ENCODE measurements around the gene TLCD4.
"Not testable (repeated sequence)": the region's sequence is repeated elsewhere in the genome, so short reads cannot be mapped to it uniquely, and the experiment has no call there.

The TLCD4 gene

GRCh38 chr1:95117207-95118066, at the start of gene TLCD4:
TSS of gene TLCD4 (plus strand) at chr1:95117355. CDS start at chr1:95143902, 26,547 bp downstream.
- no peak for FAIRE-seq

GRCh38 chr1:95067568-95067967, 49.6 kb upstream of the TLCD4 start:
- FAIRE-seq: no peak

- no peak for FAIRE-seq
These were observed 48.0 kb upstream of the TLCD4 start for GRCh38 chr1:95068956-95069709.

DNA sequence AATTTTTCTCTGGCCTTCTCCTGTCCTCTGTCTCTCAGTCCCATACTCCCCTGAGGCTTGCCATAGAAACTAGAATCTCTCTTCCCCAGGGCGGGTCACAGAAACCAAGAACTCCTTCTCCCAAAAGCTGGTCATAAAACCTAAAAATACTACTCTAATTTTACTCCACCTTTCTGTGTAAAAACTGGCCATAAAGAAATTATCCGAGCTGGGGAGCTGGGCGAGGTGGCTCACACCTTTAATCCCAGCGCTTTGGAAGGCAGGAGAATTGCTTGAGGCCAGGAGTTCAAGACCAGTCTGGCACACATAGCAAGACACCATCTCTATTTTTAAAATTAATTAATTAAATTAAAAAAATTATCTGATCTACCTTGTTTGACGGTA, 47.5 kb upstream of the TLCD4 start:
- no peak for FAIRE-seq

DNA sequence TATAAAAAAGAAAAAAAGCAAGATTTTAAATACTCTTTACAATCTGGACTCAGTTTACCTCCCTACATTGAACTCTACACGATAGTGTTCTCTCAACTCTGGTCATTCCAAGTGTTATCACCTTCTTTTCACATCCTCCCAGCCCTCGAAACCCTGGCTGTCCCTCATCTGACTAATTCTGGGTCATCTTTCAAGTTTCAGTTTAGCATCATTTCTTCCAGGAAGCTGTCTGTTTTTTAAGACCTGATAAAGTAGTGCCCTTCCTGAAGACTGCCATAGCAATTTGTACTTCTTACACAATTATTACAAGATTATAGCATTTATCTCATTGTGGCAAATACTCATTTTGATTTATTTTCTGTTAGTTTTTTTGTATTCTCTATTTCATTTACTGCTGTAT, 45.6 kb upstream of the TLCD4 start:
- FAIRE-seq: no peak

DNA sequence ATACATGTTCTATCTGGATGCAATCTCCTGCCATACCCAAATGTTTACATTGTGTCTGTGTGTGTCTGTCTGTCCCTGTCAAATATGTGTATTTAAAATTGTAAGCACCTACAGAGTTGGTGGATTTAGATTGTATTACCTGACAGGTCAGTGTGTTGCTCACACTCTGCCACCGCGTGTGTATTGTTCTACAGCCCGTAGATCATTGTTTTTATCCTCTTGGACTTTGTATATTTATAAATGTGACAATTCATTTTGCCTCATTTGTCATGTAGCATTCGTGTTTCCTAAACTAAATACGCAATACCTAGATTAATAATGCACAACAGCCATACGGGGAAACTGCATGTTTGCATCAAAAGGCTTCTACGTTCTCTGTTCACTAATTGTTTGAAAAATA, 45.0 kb upstream of the TLCD4 start:
- no peak for FAIRE-seq

DNA sequence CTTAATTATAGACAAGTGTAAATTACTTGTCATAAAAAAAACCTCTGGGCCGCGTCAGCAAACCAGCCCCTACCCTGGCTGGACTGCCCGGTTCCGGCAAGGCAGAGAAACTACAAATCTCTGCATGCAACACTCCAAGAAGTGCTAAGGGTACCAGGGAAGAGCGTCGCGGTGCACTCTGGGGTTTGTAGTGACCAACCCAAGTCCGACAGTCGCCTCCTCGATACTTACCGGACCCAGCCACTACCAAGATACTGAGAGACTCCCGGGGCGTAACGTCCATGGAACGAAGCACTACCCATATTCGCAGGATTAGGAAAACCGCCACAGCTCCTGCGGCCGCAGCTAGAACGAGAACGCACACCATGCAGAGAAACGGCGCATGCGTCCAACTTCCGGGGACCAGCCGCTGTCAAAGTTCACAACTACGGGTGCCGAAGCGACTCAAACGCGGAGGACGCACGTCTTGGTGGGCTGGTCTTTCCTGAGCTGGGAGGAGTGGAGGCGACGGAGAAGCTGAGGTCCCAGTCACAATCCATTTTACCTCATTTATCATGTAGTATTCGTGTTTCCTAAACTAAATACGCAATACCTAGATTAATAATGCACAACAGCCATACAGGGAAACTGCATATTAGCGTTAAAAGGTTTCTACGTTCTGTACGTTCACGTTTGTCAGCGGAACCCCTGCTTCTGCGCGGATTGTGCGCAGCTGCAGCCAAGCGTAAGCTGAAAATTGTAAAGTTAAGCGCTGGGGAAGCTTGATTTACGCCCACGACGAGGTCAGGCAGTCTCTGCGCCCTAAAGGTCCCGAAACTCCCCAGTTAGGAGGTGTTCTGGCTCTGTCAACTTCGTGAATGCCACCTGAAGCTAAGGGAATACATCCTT, 44.4 kb upstream of the TLCD4 start, which contains the start of gene ALG14:
Gene ALG14, minus strand, starts transcription at position 420 of the 888 bp plus-strand sequence. Its CDS starts 53 bp downstream, at position 367.
- peak; percentile 83 for FAIRE-seq

DNA sequence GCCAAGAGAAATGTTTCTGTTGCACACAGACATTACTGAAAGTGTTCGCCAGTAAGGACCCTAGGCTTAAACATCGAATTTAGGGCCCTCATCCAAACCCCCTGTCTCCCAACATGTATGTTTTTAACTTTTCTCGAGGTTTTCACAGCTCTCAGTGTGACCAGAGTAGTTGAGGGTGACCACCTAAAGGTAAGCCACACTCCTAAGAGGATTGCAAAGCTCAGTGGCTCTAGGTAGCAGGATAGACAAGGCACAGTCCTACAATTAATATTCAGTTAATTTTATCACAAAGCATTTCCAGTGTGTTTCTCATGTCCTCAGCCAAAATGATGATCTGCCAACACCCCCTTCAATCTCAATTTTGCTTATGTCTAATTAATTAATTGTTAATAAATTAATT, 43.7 kb upstream of the TLCD4 start:
- no peak for FAIRE-seq

- FAIRE-seq: no peak
These were observed 41.1 kb upstream of the TLCD4 start for GRCh38 chr1:95076034-95076433.

DNA sequence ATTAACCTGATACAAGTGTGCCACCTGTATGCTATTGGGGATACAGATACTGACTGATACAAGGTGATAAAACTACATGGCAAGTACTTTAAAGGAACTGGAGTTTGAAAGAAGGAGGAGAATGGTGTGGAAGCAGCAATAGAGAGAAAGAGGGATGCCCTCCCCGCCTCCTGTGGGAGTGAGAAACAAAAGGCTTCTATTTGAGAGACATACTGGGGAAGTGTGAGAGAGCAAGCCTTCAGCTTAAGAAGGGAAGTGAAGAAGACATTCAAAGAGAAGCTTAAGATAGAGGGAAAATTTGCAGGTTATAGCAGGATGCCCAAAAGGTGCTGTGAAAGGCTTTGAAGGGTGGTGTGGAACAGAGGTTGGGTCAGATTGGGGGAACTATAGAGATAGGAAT, 36.7 kb upstream of the TLCD4 start:
- no peak for FAIRE-seq

GRCh38 chr1:95080879-95081278, 36.3 kb upstream of the TLCD4 start:
- FAIRE-seq: no peak

DNA sequence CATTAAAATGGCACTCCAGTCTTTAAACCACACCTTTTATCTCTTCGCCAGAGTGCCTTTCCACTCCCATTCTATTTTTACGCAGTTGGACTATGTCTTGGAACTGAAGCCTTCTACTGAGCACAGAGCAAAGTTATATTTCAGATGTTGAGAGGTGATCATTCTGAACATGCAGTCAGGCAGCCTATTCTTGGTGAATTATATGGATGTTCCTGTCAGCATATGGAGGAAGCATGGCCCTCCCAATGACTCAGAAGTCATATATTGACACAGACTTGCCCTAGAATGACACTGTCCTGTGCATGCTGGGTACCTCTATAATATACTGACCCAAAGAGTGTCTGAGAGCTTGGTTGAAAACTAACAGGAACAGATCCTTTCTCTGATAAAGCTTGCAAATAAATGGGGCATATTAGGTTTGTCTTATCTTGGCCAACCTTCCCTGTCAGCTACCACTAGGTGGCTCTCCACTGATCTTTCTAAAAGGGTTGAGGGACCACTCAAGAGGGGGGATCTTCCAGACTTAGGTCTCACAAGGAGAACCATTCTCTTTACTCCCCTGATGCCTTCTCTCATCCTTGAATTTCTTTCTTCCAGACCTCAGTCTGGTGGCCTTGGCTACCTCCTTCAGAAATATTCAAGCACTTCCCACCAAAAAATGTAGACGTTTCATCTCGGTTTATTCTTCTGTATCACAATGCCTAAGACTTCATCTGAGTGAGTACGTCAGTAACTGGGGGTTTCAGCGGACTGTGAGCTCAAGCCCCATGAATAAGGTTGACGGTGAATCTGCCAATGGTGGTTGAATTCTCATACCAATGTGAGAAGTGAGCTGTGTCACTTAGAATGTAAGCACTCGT, 32.6 kb upstream of the TLCD4 start:
- FAIRE-seq: no peak

DNA sequence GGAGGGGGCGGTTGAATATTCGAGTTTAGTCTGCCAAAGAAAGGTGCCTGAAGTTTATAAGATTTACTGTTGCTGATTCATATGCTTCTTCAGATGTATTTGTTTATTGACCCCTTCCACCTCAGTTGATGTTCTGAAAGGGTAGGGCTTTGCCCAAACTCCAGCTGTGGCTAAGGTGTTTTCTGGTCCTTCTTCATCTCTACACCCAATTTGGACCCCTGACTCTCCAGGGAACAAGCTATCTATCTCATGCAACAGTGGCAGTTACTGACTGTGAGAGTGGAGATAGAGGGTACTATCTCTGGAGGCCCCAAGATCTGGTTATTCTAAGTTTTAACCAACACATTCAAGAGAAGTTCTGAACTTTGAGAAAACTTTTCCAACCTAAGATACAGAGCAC, 31.8 kb upstream of the TLCD4 start:
- no peak for FAIRE-seq

DNA sequence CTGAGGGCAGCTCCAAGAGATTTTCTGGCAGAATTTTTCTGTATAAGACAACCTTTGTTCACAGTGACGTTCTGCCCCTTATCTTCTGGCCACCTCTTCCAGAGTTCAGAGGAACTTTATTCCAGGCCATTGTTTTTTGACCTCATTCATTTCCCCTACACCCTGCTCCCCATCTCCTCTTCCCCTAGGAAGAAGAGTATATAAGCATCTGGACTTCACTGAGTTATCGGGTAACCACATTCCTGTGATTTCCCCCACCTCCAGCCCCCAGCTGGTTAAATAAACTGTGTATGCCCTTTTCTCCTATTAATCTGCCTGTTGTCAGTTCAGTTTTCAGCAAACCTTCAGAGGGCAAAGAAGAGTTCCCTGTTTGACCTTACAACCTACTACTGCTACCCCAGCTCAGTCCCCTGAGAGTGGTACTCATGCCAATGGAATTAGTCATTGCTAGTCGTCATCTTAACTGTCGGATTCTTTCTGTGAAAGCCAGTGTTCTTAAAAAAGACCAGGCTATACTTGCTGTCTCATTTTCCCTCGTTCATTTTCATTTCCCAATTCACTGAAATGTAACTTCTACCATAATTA, 30.1 kb upstream of the TLCD4 start:
- FAIRE-seq: peak; percentile 85

- no peak for FAIRE-seq
These were observed 28.9 kb upstream of the TLCD4 start for GRCh38 chr1:95088303-95088702.

DNA sequence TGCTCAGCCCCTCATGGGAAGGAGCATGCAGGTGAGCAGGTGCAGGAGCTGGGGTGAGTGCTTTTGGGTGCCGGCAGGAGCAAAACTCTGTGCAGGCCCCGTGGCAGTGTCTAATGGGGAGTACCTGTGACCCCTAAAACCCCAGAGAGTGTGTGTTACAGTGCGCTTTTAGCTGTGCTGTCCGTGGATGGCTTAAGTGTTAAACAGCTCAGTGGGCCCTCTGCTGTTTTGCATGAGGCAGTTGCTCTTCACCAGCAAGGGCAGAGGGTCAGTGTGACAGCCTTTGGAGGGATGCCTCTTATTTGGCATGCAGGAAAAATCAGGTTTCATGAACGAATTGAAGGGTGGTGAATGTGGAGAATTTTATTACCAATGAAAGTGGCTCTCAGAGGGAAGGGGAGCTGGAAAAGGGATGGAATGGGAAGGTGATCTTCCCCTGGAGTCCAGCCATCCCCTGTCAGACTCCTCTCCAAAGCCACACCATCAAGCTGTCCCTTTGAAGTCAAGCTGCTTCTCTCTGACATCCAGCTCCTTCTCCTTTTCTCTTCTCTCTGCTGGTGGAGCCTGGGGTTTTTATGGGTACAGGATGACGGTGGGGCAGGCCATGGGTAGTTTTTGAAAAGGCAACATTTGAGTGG, 27.4 kb upstream of the TLCD4 start:
- FAIRE-seq: no peak

DNA sequence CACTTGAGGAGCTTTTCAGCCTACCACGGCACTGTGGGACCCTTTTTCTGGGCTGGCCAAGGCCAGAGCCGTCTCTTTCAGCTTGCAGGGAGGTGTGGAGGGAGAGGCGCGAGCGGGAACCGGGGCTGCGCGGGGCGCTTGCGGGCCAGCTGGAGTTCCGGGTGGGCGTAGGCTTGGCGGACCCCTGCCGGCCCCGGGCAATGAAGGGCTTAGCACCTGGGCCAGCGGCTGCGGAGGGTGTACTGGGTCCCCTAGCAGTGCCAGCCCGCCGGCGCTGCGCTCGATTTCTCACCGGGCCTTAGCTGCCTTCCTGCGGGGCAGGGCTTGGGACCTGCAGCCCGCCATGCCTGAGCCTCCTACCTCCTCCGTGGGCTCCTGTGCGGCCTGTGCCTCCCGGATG, 25.9 kb upstream of the TLCD4 start:
- FAIRE-seq: not testable (repeated sequence)

GRCh38 chr1:95092891-95093290, 24.3 kb upstream of the TLCD4 start:
- FAIRE-seq: not testable (repeated sequence)

DNA sequence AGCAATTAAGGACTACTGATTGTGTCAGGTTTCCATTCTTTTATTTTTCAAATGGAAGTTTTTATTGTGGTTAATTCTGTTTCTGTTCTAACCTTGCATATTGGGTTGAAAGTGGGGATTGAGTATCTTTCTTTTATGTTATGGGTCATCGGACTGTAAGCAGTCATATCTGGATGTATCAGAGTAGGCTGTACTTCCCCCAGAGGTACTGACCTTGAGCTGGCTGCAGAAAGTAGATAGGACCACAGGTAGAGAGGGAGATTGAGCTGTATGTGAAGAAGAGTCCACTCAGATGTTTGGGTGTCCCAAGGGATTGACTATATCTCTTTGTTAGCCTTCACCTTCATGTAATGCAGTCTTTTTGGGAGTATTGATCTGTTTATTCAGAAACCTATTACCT, 23.9 kb upstream of the TLCD4 start:
- FAIRE-seq: no peak

DNA sequence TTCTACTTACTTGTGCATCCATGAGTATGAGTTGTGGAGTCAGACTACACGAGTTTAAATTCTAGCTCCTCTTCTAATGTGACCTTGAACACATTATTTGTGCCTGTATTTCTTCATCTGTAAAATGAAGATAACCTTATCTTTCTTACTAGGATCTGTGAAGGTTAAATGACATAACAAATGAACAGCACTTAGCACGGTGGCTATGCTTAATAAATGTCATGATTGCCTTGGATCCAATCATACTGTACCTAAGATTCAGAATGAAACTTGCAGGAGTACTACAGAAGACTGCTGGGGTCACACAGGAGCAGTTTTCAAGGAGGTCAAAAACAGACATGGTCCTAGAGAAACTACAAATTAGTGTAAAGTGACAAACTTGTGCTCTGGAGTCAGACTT, 22.2 kb upstream of the TLCD4 start:
- no peak for FAIRE-seq

- FAIRE-seq: no peak
These were observed 21.3 kb upstream of the TLCD4 start for GRCh38 chr1:95095833-95096217.

Data from A204.1 (cell line).